Activated T-helper 17 cell treated with anti-CD3 and anti-CD28 coated beads, Interleukin-2, amount 50 U/mL, for 72 hours (primary cell): ENCODE results near the gene FTSJ3. TPM values are rescaled to one million over a fixed set of nuclear protein-coding genes. Genes with fewer than 3 reads are reported as not detected.

Experiments
- ATAC-seq: fragments of 150-1000 bp; cut with Tn5 transposase; replicated peaks from 2 replicates; pipeline ENCODE4 v1.10.0; 2021; ENCODE audit warnings: mild to moderate bottlenecking, moderate library complexity
- H3K27ac Mint-ChIP-seq: one replicate; pipeline ENCODE4 v1.8.0; 2022; ENCODE audit warnings: mixed read lengths
- H3K27me3 Mint-ChIP-seq: one replicate; pipeline ENCODE4 v1.8.0; 2022; ENCODE audit warnings: mixed read lengths
- H3K36me3 Mint-ChIP-seq: one replicate; pipeline ENCODE4 v1.8.0; 2022; ENCODE audit warnings: low read depth, mild to moderate bottlenecking, mixed read lengths
- H3K4me1 Mint-ChIP-seq: one replicate; pipeline ENCODE4 v1.8.0; 2022; ENCODE audit warnings: mixed read lengths
- H3K4me3 Mint-ChIP-seq: one replicate; pipeline ENCODE4 v1.8.0; 2022; ENCODE audit warnings: mild to moderate bottlenecking, mixed read lengths
- H3K9me3 Mint-ChIP-seq: one replicate; pipeline ENCODE4 v1.8.0; 2022; ENCODE audit warnings: mixed read lengths
- total RNA-seq, 2 donors: library from RNA; stranded (reverse); gene quantifications; one replicate each; pipeline ENCODE4 v1.2.3, GENCODE V29; 2022

The FTSJ3 gene
- total RNA-seq, 2 donors from 2014 or later = 36.3 to 74.1 TPM

- peak; percentile 88 for ATAC-seq
- Mint-ChIP-seq H3K27ac (peak within 1 kb of the TSS; percentile 98), H3K4me1 (peaks cover 26% of the 10 kb centered on the region), H3K4me3 (peak within 1 kb of the TSS; percentile 93), H3K27me3 (no peaks in the 10 kb centered on the region), H3K36me3 (peaks cover 100% of the 10 kb centered on the region), H3K9me3 (no peaks in the 10 kb centered on the region)
Observed at GRCh38 chr17:63773272-63774140, 54.0 kb downstream of the FTSJ3 start, which contains the start of gene CCDC47. CCDC47 (minus strand) TSS chr17:63773597; CDS start chr17:63766175, 7,422 bp downstream.

DNA sequence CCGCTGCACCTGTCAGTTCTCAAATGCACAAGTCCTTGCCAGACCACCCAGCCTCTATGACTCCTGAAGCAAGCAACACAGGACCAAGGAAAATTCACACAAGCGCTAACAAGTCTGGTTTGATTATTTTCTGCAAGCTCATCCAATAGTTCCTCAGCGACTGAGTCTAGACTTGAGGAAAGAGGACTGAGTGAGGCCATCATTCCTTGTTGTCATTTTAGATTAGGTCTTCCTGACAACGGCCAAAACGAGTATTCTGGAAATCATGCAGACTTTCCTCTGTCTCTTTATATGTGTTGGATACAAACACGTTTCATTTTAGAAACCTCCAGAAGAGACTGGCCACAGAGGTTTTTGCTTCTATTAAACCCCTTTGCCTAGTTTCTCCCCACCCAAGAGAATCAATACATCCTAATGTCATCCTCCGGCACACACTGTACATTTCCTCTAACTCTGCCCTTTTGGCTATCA is 54.6 kb downstream of the FTSJ3 start:
- H3K27ac Mint-ChIP-seq = peak overlapping the region; percentile 98
- no peaks in the 10 kb centered on the region for H3K9me3 Mint-ChIP-seq
- peaks cover 23% of the 10 kb centered on the region for H3K4me1 Mint-ChIP-seq

More for the DNA sequence above, 54.6 kb downstream of the FTSJ3 start:
- Mint-ChIP-seq H3K27me3 (no peaks in the 10 kb centered on the region), H3K36me3 (peaks cover 100% of the 10 kb centered on the region), H3K4me3 (peak overlapping the region; percentile 93)
- no peak for ATAC-seq

Other genes with a start within 250 kb of the FTSJ3 start
- 10 to 100 TPM; 12.5 to 27.8 TPM for gene TACO1, start 226.8 kb downstream of the FTSJ3 start, total RNA-seq
- 10 to 100 TPM; 30.8 to 38.7 TPM for gene MAP3K3, start 205.2 kb downstream of the FTSJ3 start, total RNA-seq
- 100 to 1,000 TPM; 101 to 144 TPM for gene LIMD2, start 127.5 kb downstream of the FTSJ3 start, total RNA-seq
- gene STRADA, start 85.9 kb downstream of the FTSJ3 start, total RNA-seq = 10 to 100 TPM; 49.0 to 56.8 TPM
- gene CCDC47, start 54.1 kb downstream of the FTSJ3 start, total RNA-seq = 10 to 100 TPM; 75.5 to 99.9 TPM
- gene DDX42, start 53.5 kb downstream of the FTSJ3 start, total RNA-seq = 100 to 1,000 TPM; 119 to 121 TPM
- gene PSMC5, start 232 bp downstream of the FTSJ3 start, total RNA-seq = 100 to 1,000 TPM; 102 to 172 TPM
- gene SMARCD2, start 15.0 kb upstream of the FTSJ3 start, total RNA-seq = 100 to 1,000 TPM in 1 of 2 donors, 10 to 100 TPM in 1; 82.7 to 112 TPM
- gene CSH2, start 46.0 kb upstream of the FTSJ3 start, total RNA-seq = 1 to 10 TPM; 2.3 to 3.5 TPM
- not detected for gene GH2, start 54.3 kb upstream of the FTSJ3 start, total RNA-seq
- gene CSH1, start 68.9 kb upstream of the FTSJ3 start, total RNA-seq = 1 to 10 TPM; 7.6 to 8.2 TPM
- gene CSHL1, start 83.6 kb upstream of the FTSJ3 start, total RNA-seq = under 1 TPM in 1 of 2 donors, not detected in 1; 0.61 TPM
- under 1 TPM in 1 of 2 donors, not detected in 1; 0.56 TPM for gene GH1, start 91.2 kb upstream of the FTSJ3 start, total RNA-seq
- gene CD79B, start 104.7 kb upstream of the FTSJ3 start, total RNA-seq = 10 to 100 TPM; 29.3 to 41.4 TPM
- under 1 TPM; 0.32 to 0.37 TPM for gene SCN4A, start 145.3 kb upstream of the FTSJ3 start, total RNA-seq
- 1 to 10 TPM; 2.9 to 3.2 TPM for gene PRR29, start 170.7 kb upstream of the FTSJ3 start, total RNA-seq
- gene ICAM2, start 193.0 kb upstream of the FTSJ3 start, total RNA-seq = 10 to 100 TPM; 43.0 to 54.9 TPM